Activated CD8-positive, alpha-beta memory T cell treated with anti-CD3 and anti-CD28 coated beads for 48 hours (primary cell): Measurements from ENCODE around the gene ZNF792.
A peak's percentile ranks its signal among the peaks of the same experiment; 100 is the strongest.
"Not testable (repeated sequence)": the region's sequence is repeated elsewhere in the genome, so short reads cannot be mapped to it uniquely, and the experiment has no call there.

Experiments
- DNase-seq, 3 experiments: peaks; one replicate each; pipeline ENCODE4 v3.0.0-alpha.2; 2020; ENCODE audit warnings: low read depth in 2 of 3, low spot score in 2 of 3

Gene ZNF792

DNA sequence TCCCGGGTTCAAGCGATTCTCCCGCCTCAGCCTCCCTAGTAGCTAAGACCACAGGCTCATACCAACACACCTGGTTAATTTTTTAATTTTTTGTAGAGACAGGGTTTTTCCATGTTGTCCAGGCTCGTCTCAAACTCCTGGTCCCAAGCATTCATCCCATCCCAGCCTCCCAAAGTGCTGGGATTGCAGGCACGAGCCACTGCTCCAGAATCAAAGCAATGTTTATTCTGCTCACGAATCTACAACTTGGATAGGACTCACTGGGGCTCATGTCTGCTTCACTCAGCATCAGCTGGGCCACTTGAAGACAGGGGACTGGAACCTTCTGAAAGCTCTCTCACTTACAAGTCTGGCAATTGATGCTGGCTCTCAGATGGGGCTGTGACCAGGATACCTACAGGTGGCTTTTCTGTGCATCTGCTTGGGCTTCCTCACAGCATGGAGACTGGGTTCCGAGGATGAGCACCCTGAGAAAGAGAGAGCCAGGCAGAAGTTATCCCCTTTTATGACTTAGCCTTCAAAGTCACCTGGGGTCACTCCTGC, 8.2 kb upstream of the ZNF792 start:
- DNase-seq: no peak

- not testable (repeated sequence) for DNase-seq
Measured at GRCh38 chr19:34970185-34970780, 6.3 kb upstream of the ZNF792 start.

- no peak for DNase-seq
Measured at GRCh38 chr19:34969721-34970120, 5.7 kb upstream of the ZNF792 start.

DNA sequence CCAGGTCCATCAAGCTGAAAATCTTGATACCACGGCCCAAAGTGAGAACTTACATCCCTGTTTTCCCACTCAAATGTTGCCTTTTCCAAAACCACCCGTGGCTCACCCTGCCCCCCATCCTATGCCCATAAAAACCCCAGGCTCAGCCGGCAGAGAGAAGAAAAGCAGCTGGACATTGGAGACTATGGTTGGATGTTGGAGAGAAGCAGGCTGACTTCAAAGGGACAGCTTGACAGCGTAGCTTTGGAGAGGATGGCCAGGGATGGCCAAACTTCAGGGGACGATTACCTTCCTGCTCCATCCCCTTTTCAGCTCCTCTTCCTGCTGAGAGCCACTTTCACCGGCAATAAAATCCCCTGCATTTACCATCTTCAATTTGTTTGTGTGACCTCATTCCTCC, 3.5 kb upstream of the ZNF792 start:
- no peak for DNase-seq

- not testable (repeated sequence) for DNase-seq
Measured at GRCh38 chr19:34965505-34965904, 1.5 kb upstream of the ZNF792 start.

- DNase-seq: no peak
Measured at GRCh38 chr19:34964598-34964997, 569 bp upstream of the ZNF792 start.

GRCh38 chr19:34962687-34963572, 1.1 kb downstream of the ZNF792 start:
- DNase-seq: no peak

GRCh38 chr19:34961775-34962686, 2.0 kb downstream of the ZNF792 start:
- DNase-seq: no peak

DNA sequence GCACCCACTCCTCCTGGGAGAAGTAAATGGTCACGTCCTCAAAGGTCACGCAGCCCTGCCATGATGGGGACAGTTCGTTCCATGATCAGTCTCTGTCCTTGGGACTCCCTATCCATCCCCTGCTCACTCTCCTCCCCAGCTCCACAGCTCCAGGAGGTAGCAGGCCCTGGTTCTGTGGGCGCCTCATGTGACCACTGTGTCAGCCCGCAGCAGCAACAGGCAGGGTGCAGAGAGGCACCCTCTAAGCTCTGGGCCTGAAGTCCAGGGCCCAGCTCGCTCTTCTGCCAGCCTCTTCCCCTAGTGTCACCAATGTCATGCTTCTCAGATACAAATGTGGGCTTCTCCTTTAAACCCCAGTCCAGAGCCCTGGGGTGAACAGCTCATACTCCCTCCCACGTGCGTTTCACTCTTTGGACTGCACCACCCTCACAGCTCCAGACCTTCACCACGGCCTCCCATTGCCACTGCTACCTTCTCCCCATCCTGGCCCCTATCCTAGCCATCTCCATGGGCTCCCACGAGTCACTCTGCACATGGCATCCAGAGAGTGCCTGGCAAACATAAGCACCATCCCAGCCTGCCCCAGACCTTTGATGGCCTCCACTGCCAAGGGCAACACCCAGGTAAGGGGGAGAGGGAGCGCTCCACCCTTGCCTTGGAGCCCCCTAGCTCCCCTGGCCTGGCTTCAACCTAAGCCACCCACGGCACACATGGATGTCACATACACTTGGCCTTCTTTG, 2.9 kb downstream of the ZNF792 start:
- no peak for DNase-seq

DNA sequence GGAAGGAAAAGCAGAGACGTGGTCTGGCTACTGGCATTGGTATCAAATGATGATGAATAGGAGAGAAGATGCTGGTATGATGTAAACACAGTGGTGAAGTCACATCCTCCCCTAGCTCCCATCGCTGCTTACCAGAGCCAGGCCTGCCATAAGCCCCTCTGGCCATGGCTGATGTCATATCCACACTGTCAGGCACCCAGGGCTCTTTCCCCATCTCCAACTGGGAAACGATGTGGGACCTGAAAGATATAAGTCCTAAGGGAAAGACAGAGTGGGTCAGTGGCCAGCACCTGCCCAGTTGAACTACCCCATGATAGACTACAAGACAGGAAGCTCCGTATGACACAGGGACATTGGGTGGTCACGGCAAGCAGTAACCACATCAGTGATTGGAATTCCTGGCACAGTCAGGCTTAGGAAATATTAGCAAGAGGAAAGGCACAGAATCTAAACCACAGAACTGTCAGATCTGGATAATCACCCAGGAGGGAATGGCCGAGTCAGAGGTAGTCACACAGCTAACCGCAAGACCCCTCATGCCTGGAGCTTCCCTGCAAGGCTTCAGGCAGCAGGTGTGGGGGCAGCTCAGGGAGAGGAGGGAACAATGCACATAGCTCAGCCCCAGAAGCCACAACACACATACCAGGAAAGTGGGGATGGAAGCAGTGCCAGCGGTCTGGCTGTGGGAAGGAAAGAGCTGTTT, 3.8 kb downstream of the ZNF792 start:
- no peak for DNase-seq

DNA sequence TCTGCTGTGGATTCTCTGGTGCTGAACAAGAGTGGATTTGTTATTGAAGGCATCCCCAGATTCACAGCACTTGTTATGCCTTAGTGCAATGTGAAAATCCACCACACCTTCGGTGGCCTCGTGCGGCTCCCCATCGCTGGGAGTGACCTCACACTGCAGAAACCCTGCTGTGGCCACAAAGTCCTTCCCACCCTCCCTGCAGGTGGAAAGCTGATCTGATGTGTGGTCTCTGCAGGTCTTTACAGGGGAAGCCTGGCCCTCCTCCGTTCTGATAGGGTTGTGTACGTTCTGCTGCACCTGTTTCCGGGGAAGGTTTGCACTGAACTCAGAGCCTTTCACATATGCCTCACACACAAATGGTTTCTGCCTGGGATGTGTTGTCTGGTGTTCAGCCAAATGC, 5.0 kb downstream of the ZNF792 start:
- DNase-seq: no peak

DNA sequence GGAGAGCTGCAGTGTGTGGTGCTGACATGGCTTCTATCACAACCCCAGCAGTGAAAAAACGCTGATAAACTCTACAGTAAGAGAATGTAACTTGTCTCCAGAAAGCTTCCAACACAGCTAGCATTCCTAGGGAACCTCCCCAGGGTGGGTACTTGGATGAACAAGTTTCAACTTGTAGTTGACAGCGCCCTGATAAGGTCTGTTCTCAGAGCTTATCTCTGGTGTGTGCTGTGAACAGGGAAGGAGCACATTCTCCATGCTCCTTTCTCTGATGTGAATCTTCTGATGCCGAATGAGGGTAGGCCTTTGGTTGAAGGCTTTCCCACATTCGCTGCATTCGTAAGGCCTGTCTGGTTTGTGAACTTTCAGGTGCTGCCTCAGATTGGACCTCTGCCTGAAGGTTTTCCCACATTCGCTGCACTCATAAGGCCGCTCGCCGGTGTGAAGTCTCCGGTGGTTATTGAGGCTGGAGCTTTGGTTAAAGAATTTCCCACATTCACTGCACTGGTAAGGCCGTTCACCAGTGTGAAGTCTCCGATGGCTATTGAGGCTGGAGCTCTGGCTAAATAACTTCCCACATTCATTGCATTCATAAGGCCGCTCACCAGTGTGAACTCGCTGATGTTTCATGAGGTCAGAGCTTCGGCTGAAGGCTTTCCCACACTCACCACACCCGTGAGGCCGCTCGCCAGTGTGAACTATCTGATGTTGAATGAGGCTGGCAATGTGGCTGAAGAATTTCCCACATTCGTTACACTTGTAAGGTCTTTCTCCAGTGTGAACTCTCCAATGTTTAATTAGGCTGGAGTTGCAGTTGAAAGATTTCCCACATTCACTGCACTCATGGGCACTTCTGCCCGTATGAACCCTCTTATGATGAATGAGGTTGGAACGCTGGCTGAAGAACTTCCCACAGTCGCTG, 5.9 kb downstream of the ZNF792 start:
- no peak for DNase-seq

GRCh38 chr19:34953092-34953491, 10.9 kb downstream of the ZNF792 start:
- no peak for DNase-seq

DNA sequence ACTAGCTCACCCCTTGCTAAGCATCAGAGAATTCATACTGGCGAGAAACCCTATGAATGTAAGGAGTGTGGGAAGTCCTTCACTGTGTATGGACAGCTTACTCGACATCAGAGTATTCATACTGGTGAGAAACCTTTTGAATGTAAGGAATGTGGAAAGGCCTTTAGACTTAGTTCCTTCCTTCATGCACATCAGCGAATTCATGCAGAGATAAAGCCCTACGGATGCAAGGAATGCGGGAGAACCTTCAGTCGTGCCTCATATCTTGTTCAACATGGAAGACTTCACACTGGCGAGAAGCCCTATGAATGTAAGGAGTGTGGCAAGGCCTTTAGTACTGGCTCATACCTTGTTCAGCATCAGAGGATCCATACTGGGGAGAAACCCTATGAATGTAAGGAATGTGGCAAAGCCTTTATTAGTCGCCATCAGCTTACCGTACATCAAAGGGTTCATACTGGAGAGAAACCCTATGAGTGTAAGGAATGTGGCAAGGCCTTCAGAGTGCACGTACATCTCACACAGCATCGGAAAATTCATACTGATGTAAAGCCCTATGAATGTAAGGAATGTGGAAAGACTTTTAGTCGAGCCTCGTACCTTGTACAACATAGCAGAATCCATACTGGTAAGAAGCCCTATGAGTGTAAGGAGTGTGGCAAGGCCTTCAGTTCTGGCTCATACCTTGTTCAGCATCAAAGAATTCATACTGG, 20.0 kb downstream of the ZNF792 start:
- DNase-seq: no peak

DNA sequence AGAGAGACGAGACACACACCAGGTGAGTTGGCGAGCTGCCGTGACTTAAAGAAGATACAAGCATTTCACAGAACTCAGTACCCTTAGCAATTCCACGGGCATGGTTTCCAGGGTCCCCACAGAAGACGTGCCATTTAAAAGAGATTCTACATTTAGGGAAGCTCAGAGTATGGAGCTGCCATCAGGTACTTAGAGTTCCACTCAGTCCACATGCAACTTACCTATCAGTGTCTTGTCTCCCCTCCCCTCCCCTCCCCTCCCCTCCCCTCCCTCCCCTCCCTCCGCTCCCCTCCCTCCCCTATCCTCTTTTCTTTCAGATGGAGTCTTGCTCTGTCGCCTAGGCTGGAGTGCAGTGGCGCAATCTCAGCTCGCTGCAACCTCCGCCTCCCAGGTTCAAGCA, 25.1 kb downstream of the ZNF792 start:
- DNase-seq: no peak

GRCh38 chr19:34936184-34936583, 27.8 kb downstream of the ZNF792 start:
- no peak for DNase-seq

DNA sequence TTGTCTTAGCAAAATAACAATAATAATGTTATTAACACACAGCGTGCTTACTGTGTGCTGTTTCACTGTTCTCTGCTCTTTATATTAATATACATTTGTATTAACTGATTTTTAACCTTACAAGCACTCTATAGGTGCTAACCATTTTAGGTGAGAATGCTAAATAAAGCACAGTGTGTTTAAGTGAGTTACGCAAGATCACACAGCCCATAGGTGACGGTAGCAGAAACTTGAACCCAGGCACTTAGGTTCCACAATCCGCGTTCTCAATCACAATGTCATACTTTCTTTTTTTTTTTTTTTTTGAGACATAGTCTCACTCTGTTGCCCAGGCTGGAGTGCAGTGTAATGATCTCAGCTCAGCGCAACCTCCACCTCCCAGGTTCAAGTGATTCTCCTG, 31.5 kb downstream of the ZNF792 start:
- no peak for DNase-seq

DNA sequence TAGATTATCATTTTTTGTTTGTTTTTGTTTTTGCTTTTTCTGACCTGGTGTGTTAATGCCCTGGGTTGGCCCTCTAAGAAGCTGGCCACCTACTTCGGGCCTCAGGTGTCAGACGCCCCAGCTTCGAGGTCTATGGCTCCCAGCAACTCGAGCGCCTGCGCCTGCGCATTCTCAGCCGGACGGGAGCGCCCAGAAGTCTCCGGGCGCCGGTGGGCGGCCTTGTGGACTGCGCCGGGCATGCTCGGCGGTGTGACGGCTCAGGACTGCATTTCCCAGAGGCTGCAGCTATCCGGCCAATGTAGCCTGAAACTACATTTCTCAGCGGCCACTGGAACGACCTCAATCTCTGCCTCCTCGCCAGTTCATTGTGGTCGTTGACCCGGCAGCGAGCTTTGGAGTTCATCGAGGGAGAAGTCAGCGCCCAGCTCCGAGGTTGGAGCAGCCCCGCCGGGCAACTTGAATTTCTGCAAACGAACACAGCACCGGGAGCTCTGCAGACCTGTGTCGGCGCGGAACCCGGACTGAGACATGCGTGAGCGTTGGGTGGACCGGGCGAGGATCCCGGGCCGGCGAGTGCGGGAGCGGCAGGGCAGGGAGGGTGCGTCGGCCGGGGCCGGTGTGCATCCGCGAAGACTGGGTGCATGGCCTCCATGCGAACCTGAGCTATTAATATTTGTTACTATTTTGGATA, 37.2 kb downstream of the ZNF792 start, which contains the start of gene ZNF30:
Gene ZNF30 (plus strand): TSS at position 219 of the 691 bp plus-strand sequence. CDS start 3,045 bp downstream, outside the sequence.
- peak; percentile 54 to 69 (median 62) for DNase-seq
